RWPE2 (cell line): ENCODE results near the gene TUBA1C.

Experiments used
- ATAC-seq: fragments of 200-7000 bp; cut with Tn5 transposase; 3 replicates; pipeline ENCODE4 v1.9.1; 2021; ENCODE audit warnings: low read depth
- DNase-seq: peaks from one replicate; pipeline ENCODE4 v3.0.0-alpha.2; 2020; ENCODE audit warnings: low spot score
- H3K27ac ChIP-seq: fragments of 450-650 bp; 2 replicates; pipeline ENCODE4 v1.5.1; 2017; ENCODE audit warnings: mild to moderate bottlenecking; ENCODE audit not compliant: poor library complexity, severe bottlenecking
- H3K27me3 ChIP-seq: fragments of 250-450 bp; sonication (Bioruptor Pico); 2 replicates; pipeline ENCODE4 v1.5.1; 2021; ENCODE audit warnings: mild to moderate bottlenecking, moderate library complexity; ENCODE audit not compliant: insufficient read depth, poor library complexity, severe bottlenecking
- H3K36me3 ChIP-seq: fragments of 250-450 bp; sonication (Bioruptor Pico); 2 replicates; pipeline ENCODE4 v1.5.1; 2020; ENCODE audit warnings: low read depth, mild to moderate bottlenecking, moderate library complexity
- H3K4me1 ChIP-seq: fragments of 250-450 bp; sonication (Bioruptor Pico); 2 replicates; pipeline ENCODE4 v1.5.1; 2021; ENCODE audit warnings: mild to moderate bottlenecking, moderate library complexity; ENCODE audit not compliant: insufficient read depth, poor library complexity, severe bottlenecking
- H3K4me3 ChIP-seq: fragments of 250-450 bp; sonication (Bioruptor Pico); 2 replicates; pipeline ENCODE4 v1.5.1; 2021; ENCODE audit warnings: mild to moderate bottlenecking, moderate library complexity; ENCODE audit not compliant: severe bottlenecking
- H3K9me3 ChIP-seq: fragments of 250-450 bp; sonication (Bioruptor Pico); 2 replicates; pipeline ENCODE4 v1.5.1; 2021; ENCODE audit warnings: mild to moderate bottlenecking, moderate library complexity; ENCODE audit not compliant: severe bottlenecking
- TF ChIP-seq, protein P1 (sequence below): fragments of 450-650 bp; IDR thresholded peaks from one replicate; pipeline ENCODE4 v1.5.1; 2017; ENCODE audit warnings: mild to moderate bottlenecking, moderate library complexity; ENCODE audit not compliant: poor library complexity, severe bottlenecking

TUBA1C gene

DNA sequence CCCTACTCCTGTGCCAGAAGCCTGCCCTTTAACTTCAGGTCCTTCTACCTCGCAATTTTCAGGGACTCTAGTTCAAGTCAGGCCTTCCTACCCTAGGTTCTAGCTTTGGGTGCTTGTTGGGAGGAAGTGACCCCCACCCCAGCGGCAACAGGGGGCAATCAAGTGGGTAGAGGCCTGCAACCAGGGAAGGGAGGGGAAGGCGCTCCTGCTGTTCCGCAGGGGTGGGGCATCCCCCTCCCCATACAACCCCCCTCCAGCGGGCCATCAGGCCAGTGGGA is 29.9 kb downstream of the TUBA1C start:
- Histone ChIP-seq H3K27ac (no peak overlapping the region), H3K27me3 (peaks cover 24% of the 10 kb centered on the region), H3K9me3 (no peaks in the 10 kb centered on the region), H3K4me1 (no peaks in the 10 kb centered on the region), H3K36me3 (no peaks in the 10 kb centered on the region), H3K4me3 (no peak overlapping the region)
- DNase-seq (no peak), ATAC-seq (no peak)
- TF ChIP-seq, protein P1, sequence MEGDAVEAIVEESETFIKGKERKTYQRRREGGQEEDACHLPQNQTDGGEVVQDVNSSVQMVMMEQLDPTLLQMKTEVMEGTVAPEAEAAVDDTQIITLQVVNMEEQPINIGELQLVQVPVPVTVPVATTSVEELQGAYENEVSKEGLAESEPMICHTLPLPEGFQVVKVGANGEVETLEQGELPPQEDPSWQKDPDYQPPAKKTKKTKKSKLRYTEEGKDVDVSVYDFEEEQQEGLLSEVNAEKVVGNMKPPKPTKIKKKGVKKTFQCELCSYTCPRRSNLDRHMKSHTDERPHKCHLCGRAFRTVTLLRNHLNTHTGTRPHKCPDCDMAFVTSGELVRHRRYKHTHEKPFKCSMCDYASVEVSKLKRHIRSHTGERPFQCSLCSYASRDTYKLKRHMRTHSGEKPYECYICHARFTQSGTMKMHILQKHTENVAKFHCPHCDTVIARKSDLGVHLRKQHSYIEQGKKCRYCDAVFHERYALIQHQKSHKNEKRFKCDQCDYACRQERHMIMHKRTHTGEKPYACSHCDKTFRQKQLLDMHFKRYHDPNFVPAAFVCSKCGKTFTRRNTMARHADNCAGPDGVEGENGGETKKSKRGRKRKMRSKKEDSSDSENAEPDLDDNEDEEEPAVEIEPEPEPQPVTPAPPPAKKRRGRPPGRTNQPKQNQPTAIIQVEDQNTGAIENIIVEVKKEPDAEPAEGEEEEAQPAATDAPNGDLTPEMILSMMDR: no peak

DNA sequence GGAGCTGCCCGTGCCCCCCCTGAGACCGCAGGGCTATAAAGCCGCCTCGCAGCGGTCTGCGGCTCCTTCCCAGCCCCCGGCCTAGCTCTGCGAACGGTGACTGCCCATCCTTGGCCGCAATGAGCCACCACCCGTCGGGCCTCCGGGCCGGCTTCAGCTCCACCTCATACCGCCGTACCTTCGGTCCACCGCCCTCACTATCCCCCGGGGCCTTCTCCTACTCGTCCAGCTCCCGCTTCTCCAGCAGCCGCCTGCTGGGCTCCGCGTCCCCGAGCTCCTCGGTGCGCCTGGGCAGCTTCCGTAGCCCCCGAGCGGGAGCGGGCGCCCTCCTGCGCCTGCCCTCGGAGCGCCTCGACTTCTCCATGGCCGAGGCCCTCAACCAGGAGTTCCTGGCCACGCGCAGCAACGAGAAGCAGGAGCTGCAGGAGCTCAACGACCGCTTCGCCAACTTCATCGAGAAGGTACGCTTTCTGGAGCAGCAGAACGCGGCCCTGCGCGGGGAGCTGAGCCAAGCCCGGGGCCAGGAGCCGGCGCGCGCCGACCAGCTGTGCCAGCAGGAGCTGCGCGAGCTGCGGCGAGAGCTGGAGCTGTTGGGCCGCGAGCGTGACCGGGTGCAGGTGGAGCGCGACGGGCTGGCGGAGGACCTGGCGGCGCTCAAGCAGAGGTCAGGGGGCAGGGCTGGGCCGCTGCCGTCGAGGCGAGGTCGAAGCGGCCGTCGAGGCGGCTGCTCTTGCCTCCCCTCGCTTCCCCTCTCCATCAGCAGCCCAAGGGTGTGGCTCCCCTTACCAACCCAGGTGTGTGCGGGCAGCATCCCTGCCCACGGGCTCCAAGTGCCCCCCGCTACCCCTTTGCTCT is 30.4 kb downstream of the TUBA1C start, which contains the start of gene PRPH:
Gene PRPH (plus strand): TSS at position 66 of the 855 bp plus-strand sequence. CDS start 54 bp downstream, at position 120.
- peak; percentile 53 for DNase-seq
- no peaks in the 10 kb centered on the region for H3K9me3 ChIP-seq
- no peaks in the 10 kb centered on the region for H3K36me3 ChIP-seq
- TF ChIP-seq, protein P1: no peak
- H3K27ac ChIP-seq: no peak within 1 kb of the TSS
- no peaks in the 10 kb centered on the region for H3K4me1 ChIP-seq
- ATAC-seq: no peak
- peaks cover 24% of the 10 kb centered on the region for H3K27me3 ChIP-seq
- no peak within 1 kb of the TSS for H3K4me3 ChIP-seq

DNA sequence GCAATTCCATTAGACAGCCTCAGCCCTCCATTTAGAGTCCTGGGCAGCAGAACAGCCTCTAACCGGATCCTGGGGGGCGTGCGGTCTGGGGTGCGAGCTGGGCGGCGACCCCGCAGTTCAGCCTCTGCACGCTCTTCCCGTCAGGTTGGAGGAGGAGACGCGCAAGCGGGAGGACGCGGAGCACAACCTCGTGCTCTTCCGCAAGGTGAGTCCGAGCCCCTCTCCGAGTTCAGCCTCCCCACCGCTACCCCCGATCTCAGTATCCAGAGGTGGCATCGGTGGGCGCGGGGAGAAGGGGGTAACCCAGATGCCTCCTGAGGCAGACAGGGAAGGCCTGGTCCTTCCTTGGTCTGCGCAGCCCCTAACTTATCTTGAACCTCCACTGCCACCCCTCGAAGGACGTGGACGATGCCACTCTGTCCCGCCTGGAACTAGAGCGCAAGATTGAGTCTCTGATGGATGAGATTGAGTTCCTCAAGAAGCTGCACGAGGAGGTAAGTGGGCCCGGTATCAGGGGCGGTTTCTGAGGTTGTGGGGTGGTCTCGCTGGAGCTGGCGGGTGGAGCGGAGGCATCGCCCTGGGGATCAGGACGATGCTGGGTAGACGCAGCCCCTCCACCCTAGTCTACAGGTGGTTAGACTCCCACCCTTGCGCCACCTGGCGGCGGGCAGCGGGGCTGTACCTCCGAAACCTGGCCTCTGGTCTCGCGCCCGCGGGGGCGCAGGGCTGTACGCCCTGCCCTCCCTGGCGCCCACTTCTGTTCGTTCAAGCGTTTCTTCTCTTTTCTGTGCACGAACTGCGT is 31.4 kb downstream of the TUBA1C start:
- peak overlapping the region; percentile 27 for H3K4me3 ChIP-seq
- peak; percentile 44 for ATAC-seq
- H3K9me3 ChIP-seq: no peaks in the 10 kb centered on the region
- peaks cover 24% of the 10 kb centered on the region for H3K27me3 ChIP-seq
- no peaks in the 10 kb centered on the region for H3K36me3 ChIP-seq
- no peaks in the 10 kb centered on the region for H3K4me1 ChIP-seq
- H3K27ac ChIP-seq: no peak overlapping the region
- DNase-seq: peak; percentile 42
- TF ChIP-seq, protein P1: peak; percentile 78

DNA sequence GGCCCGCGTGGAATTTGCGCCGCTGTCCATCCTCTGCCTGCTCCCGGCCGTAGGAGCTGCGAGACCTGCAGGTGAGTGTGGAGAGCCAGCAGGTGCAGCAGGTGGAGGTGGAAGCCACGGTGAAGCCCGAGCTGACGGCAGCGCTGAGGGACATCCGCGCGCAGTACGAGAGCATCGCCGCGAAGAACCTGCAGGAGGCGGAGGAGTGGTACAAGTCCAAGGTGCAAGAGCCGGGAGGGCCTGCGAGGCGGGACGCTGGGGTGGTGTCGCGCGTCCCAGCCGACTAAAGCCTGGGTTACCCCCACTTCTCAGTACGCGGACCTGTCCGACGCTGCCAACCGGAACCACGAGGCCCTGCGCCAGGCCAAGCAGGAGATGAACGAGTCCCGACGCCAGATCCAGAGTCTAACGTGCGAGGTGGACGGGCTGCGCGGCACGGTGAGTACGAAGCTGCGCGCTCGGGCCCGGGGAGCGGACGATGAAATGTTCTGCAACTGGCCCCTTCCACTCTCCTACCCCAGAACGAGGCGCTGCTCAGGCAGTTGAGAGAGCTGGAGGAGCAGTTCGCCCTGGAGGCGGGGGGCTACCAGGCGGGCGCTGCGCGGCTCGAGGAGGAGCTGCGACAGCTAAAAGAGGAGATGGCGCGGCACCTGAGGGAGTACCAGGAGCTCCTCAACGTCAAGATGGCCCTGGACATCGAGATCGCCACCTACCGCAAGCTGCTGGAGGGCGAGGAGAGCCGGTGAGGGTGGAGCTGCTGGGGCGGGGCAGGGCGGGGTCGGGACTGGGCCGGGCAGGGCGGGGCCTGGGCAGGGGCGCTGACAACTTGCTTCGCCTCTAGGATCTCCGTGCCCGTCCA is 32.2 kb downstream of the TUBA1C start:
- ATAC-seq (peak; percentile 79), DNase-seq (peak; percentile 76)
- Histone ChIP-seq H3K4me3 (peak overlapping the region; percentile 27), H3K36me3 (no peaks in the 10 kb centered on the region), H3K4me1 (no peaks in the 10 kb centered on the region), H3K27me3 (peaks cover 24% of the 10 kb centered on the region), H3K27ac (no peak overlapping the region), H3K9me3 (no peaks in the 10 kb centered on the region)
- TF ChIP-seq, protein P1: peak; percentile 66
